T1000 (cell line): Measurements from ENCODE around the gene TANGO6.

Experiments used
- DNase-seq: peaks from one replicate; lab custom pipeline; 2025; ENCODE audit warnings: mixed read lengths; lab: John Stamatoyannopoulos, UW

Gene TANGO6

DNA sequence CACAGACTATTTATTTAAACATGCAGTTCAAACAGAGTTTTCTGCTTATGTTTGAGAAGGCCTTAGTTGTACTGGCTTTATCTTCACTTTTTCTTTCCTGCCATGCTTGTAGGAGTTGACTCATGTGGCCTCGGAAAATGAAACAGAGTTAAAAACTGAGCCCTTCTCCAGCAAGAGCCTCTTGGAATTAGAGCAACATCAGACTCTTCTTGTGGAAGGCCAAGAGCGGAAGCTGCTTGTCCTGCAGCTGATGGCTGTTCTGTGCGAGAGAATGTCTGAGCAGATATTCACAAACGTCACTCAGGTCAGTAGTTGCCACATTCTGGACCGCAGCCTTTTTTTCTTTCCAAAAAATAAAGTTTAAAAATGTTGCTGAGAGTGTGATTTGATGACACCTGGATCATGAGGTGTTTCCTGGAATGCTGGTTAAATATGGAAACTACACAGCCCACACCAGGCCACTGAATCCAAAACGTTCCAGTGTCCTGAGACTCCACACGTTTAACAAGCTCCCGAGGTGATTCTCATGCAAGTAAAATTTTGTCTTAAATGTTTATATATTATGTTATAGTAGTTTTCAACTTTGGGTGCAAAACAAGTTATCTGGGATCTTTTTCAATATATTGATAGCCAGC is 65.9 kb downstream of the TANGO6 start:
- DNase-seq = no peak

DNA sequence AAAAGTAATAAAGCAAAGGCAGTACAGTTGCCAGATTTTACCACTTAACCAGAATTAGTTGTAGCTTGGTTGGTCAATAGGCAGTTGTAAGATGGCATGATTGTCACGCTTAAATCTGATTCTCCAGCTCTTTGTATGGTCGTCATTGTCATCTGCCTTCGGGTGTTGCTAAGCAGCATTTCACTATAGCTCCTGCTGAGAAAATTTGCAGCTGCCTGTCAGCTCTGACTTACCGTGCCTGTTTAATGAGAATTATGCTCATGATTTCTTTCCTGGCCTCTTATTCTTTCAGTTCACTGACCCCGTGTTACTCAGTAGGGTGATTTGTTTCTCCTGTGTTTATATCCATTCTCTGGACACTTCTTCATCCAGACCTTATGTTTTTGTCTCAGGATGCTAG is 66.7 kb downstream of the TANGO6 start:
- DNase-seq = no peak

DNA sequence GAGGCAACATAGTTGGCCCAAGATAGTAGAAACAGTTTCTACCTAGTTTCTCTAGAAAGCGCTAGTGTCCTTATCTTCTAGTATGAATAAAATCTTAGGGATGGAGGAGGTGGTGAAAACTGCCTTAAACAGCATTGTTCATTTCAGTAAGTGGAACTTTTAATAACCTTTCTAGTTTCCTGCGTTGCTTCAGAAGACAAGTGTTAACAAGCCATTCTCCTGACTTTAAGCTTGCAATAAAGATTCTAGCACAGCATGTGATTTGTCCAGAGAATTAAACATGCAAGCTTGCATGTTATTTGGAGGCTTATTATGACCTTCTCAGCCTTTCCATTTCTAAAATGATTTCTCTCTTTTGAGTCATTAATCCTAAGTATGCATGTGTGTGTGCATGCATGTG is 72.3 kb downstream of the TANGO6 start:
- no peak for DNase-seq

- DNase-seq = no peak
Measured at GRCh38 chr16:68917541-68917940, 74.2 kb downstream of the TANGO6 start.

GRCh38 chr16:68920349-68920748 is 77.0 kb downstream of the TANGO6 start:
- DNase-seq = no peak

- no peak for DNase-seq
Measured at GRCh38 chr16:68921637-68922036, 78.3 kb downstream of the TANGO6 start.

DNA sequence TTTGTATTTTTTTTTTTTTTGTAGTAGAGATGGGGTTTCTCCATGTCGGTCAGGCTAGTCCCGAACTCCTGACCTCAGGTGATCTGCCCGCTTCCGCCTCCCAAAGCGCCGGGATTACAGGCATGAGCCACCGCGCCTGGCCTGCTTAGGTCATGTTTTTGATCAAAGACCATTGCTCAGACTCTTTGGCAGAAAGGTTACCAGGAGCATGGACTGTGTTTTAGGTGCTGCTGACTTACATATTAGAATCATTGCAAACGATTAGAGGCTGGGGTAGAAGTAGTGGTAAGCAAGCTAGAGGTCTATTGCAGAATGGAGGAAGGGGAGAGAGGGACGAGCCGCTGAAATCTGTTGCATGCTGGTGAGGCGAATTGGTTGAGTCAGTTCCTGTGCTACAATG is 79.8 kb downstream of the TANGO6 start:
- DNase-seq = no peak

DNA sequence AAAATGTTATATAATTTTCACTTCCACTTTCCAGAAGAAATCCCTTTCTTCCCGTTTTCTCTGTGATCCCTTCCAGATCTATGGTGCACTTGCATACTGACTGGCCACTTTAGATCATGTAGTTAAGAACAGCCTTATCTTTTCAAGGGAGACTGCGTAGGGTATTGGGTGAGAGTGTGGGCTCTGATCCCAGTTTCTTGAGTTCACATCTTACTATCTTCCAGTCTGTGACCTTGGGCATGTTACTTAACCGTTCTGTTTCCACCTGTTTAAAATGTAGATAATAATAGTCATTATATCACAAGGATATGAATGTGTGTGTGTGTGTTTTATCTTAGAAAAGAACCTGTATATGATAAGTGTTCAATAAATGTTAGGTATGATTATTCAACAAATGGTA is 83.7 kb downstream of the TANGO6 start:
- no peak for DNase-seq

DNA sequence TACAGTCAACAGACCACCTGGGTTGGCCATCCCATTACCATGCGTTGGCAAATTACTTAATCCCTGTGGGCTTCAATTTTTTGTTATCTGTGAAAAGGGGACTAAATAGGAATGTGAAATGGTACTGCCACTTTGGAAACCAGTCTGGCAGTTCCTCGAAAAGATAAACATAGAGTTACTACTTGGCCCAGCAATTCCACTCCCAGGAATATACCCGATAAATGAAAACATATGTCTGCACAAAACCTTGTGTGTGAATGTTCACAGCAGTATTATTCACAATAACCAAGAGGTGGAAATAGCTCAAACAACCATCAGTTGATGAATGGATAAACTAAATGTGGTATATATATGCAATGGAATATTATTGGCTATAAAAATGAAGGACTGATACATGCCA is 87.9 kb downstream of the TANGO6 start:
- no peak for DNase-seq

DNA sequence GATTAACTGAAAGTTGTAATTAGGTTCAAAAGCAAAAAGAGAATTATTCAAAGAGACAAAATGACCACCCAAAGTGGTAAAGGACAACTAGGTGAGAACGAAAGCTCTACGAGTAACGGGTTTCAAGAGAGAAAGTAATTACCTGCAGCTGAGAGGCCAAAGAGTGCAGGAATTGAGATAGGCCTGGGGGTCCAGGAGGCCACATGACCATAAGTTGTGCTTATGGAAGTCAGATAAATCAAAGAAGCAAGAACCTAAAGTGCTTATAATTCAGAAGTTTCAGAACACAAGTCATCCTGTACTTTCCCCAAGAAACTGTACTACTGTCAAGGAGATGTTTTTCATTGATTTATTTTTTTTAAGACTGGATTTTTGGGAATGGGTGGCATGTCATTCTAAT is 91.1 kb downstream of the TANGO6 start:
- no peak for DNase-seq

DNA sequence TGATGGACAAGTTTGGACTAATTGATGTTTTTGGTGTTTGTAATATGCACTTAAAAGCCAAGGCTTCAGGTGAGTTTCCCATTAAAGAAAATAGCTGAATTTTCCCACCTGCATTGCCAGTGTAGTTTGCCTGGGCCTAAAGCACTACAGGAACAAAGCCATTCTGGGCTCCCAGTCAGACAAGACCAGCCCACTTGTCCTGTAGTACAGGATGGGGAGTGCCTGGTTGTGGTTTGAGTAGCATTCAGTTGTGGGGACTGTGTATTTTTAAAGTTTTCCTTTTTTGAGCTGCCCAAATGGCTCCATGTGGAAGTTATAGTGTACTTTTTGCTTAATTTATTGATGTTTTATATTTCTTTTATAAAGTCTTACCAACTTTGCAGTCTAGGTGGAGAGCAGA is 91.7 kb downstream of the TANGO6 start:
- no peak for DNase-seq

DNA sequence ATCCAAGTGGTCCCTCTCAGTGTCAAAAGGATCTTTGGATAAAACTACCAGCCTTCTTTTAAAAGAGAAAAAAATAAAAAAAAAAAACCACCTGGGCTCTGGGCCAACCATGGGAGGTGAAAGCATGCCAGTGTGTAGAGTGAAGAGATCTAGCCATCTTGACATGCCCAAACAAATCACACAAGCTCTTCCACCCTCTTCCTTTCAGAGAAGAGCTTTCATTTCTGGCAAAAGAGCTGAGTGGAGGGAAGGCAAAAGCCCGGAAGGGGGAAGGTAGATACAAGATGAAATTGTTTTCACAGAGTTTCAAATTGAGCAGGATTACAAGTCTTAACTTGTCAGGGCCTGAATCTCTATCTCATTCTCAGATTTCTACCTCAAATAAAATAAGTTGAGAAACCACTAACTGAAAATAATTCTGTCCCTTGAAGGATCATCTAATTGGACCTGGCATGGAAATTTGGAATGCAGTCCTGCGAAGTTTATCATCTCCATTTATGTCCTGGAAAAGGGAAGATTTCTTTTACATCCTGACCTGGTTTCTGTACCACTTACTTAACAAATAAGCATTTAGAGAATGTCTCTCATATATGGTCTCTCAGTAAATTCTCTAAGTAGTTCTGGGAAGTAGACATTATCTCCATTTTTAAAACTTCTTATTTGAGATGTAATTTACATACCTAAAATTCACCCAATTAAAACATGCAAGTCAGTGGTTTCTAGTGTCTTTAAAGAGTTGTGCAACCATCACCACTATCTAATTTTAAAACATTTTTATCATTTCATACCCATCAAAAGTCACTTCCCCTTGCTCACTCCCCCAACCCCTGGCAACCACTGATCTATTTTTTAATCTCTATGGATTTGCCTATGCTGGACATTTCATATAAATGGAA is 93.7 kb downstream of the TANGO6 start:
- DNase-seq = no peak

GRCh38 chr16:68939692-68940320 is 96.5 kb downstream of the TANGO6 start:
- no peak for DNase-seq

DNA sequence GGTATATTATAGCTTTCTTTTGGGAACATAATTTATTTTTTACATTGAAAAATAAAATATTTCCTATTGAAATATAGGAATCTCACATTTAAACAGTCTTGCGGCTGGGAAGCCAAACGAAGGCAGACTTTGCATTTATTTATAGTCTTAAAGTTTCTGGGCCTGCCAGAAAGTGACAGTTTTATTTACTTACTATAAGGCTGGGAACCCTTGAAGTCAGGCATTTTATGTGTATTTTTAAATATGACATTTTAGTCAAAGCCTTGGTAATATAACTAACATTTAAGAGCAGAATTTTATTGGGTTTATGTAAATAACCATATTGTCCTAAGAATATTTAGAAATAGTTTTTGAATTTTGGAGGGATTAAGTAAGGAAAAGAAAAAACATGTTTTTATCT is 97.5 kb downstream of the TANGO6 start:
- no peak for DNase-seq

- DNase-seq = no peak
Measured at GRCh38 chr16:68943961-68944360, 100.6 kb downstream of the TANGO6 start.

DNA sequence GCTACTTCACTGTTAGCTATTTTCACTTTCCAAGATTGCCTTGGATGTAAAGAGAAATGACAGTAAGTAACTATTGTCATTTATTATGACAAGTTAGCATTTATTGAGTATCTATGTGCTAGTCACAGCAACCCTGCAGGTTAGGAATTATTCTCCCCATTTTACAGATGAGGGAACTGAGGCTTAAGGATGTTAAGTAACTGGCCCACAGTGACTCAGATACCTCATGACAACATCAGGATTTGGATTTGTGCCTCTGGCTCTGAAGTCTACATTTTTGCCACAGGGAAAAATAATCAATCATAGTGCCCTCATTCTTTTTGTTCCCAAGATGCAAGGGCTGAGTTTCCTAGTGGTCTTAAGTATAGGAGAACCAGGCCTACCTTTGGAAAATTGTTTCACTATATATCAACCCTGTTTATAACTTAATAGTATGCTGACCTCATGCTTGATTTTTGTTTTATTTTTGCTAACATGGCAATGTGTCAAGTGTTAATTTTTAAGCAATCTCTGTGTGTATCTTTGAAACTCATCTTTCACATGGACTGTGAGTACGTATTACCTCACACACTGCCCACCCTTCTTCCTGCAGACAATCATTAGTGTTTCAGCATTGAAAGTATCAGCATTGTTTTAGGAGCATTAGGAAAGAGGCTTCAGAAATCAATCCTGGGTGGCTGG is 105.0 kb downstream of the TANGO6 start:
- DNase-seq = no peak

GRCh38 chr16:68951991-68952877 is 108.9 kb downstream of the TANGO6 start:
- DNase-seq = no peak

DNA sequence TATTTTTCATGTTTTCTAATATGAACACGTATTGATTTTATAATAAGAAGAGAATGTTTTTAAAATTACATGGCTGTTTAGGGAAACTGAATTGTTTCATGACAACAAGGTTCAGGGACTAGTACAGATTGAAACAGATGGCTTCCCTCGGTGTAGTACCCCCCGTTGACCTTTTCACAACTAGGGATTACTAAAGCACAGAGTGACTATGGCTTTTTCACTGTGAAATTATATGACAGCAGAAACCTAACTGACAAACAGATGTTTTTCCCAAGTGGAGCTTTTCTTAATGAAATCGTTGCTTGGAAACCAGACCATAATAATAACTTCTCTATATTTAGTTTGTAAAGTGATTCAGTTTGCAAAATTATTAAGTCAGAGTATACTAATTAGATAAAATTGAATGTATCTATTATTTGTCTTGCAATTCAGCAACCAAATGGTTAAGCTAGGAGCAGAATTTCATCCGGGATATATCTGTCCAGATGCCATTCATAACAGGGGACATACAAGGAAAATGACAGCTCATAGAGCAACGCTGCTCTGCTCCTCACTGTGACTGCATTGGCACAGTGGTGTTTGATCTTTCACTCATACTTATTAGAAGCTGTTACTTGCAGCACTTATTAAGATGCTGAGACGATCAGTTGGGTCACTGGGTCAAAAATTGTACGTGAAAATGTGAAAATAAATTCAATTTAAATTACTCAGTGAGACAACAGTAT is 111.7 kb downstream of the TANGO6 start:
- no peak for DNase-seq

DNA sequence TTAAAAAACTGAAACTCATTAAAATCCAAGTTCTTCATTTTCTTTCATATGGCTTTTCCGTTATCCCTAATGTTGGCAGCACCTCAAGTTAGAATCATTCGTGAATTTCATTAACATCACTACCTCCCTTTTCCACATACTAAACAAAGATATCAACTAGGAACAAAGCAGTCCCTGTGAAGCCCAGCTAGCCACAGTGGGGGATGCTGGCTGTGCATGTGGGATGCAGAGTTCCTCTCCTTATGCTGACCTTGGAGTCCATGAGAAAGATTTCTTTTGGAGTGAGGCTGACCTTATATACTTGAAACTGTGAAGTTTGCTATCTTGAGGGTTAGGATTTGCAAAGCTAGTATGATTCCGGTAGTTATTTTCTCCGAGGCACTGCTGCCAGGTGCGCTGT is 117.6 kb downstream of the TANGO6 start:
- DNase-seq = no peak

GRCh38 chr16:68961778-68962402 is 118.6 kb downstream of the TANGO6 start:
- DNase-seq = no peak
